Activated CD8-positive, alpha-beta T cell treated with anti-CD3 and anti-CD28 coated beads for 36 hours (primary cell): ENCODE measurements around the gene FAM187B. TPM values are rescaled to one million over a fixed set of nuclear protein-coding genes. Genes with fewer than 3 reads are reported as not detected.

ENCODE experiments used
- ATAC-seq: fragments of 200-7000 bp; cut with Tn5 transposase; one replicate; pipeline ENCODE4 v1.10.0; 2021; ENCODE audit warnings: mild to moderate bottlenecking, moderate library complexity
- CTCF ChIA-PET: fragments of 350-600 bp; sonication (Branson Sonifier 250); formaldehyde crosslinking; loops from one replicate; lab custom pipeline; 2021; ENCODE audit warnings: antibody characterized with exemption; lab: Charles Lee
- POLR2A ChIA-PET: fragments of 350-600 bp; sonication (Branson Sonifier 250); formaldehyde crosslinking; loops from one replicate; lab custom pipeline; 2021; ENCODE audit warnings: antibody characterized with exemption; lab: Charles Lee
- DNase-seq: peaks from one replicate; pipeline ENCODE4 v3.0.0-alpha.2; 2020
- H3K27ac Mint-ChIP-seq: one replicate; pipeline ENCODE4 v1.8.0; 2021; ENCODE audit warnings: mild to moderate bottlenecking, mixed read lengths
- H3K27me3 Mint-ChIP-seq: one replicate; pipeline ENCODE4 v1.8.0; 2021; ENCODE audit warnings: mixed read lengths
- H3K36me3 Mint-ChIP-seq: one replicate; pipeline ENCODE4 v1.8.0; 2021; ENCODE audit warnings: low read depth, mixed read lengths
- H3K4me1 Mint-ChIP-seq: one replicate; pipeline ENCODE4 v1.8.0; 2021; ENCODE audit warnings: low read depth, mixed read lengths
- H3K4me3 Mint-ChIP-seq: one replicate; pipeline ENCODE4 v1.8.0; 2021; ENCODE audit warnings: mild to moderate bottlenecking, moderate library complexity, mixed read lengths
- H3K9me3 Mint-ChIP-seq: one replicate; pipeline ENCODE4 v1.8.0; 2021; ENCODE audit warnings: mixed read lengths
- CTCF ChIP-seq: fragments of 200-600 bp; IDR thresholded peaks from one replicate; pipeline ENCODE4 v1.8.0; 2022; ENCODE audit warnings: antibody characterized with exemption, mild to moderate bottlenecking
- intact Hi-C: fragments of 100-400 bp; cut with micrococcal nuclease; formaldehyde crosslinking; loops from one replicate; pipeline ENCODE4 v1.10.0; 2022
- total RNA-seq, 2 experiments: library from RNA; stranded (reverse); gene quantifications; one replicate each; pipeline ENCODE4 v1.2.3, GENCODE V29; 2021

FAM187B gene
- total RNA-seq, 2 experiments from 2014 or later = not detected

- TF ChIP-seq CTCF = no peak
- Mint-ChIP-seq H3K36me3 (peaks cover 5% of the 10 kb centered on the region), H3K27ac (no peak overlapping the region), H3K27me3 (no peaks in the 10 kb centered on the region), H3K4me3 (no peak overlapping the region), H3K4me1 (peaks cover 29% of the 10 kb centered on the region), H3K9me3 (peaks cover 5% of the 10 kb centered on the region)
- ATAC-seq = peak; percentile 39
- DNase-seq = no peak
- ChIA-PET POLR2A (interaction anchor here (1.2 to 1.7 kb wide), 4 partner anchors 10 to 18 kb away, joined by 3 to 5 read pairs (median 4); no protein-coding TSS in a partner anchor), CTCF (interaction anchor here (2.2 kb wide), 1 partner anchor 12 kb away, joined by 10 read pairs; no protein-coding TSS in a partner anchor)
- intact Hi-C loops = no loop called here
Measured at GRCh38 chr19:35177377-35178274, 50.9 kb downstream of the FAM187B start.

- ChIA-PET CTCF (no interaction called here), POLR2A (interaction anchor here (1.1 to 1.7 kb wide), 3 partner anchors 9 to 22 kb away, joined by 3 to 5 read pairs (median 4); partner anchors contain the start of gene FXYD5)
- DNase-seq (no peak), ATAC-seq (no peak)
- intact Hi-C loops = no loop called here
- peaks cover 34% of the 10 kb centered on the region for H3K4me1 Mint-ChIP-seq
- TF ChIP-seq CTCF = no peak
- H3K4me3 Mint-ChIP-seq = no peak overlapping the region
- no peaks in the 10 kb centered on the region for H3K27me3 Mint-ChIP-seq
- peaks cover 16% of the 10 kb centered on the region for H3K36me3 Mint-ChIP-seq
- H3K9me3 Mint-ChIP-seq = peaks cover 5% of the 10 kb centered on the region
- no peak overlapping the region for H3K27ac Mint-ChIP-seq
Measured at GRCh38 chr19:35176181-35176570, 52.4 kb downstream of the FAM187B start.

Other genes with a start within 250 kb of the FAM187B start
- gene GRAMD1A, start 228.4 kb downstream of the FAM187B start, total RNA-seq = 100 to 1,000 TPM; 128 to 134 TPM
- under 1 TPM; 0.63 to 0.90 TPM for gene SCN1B, start 198.3 kb downstream of the FAM187B start, total RNA-seq
- gene HPN, start 187.0 kb downstream of the FAM187B start, total RNA-seq = under 1 TPM in 1 of 2 experiments, not detected in 1; 0.11 TPM
- gene FXYD3, start 112.9 kb downstream of the FAM187B start, total RNA-seq = not detected
- under 1 TPM; 0.25 to 0.27 TPM for gene LGI4, start 93.7 kb downstream of the FAM187B start, total RNA-seq
- gene FXYD1, start 89.9 kb downstream of the FAM187B start, total RNA-seq = 1 to 10 TPM in 1 of 2 experiments, not detected in 1; 1.9 TPM
- gene FXYD7, start 85.5 kb downstream of the FAM187B start, total RNA-seq = under 1 TPM in 1 of 2 experiments, not detected in 1; 0.38 TPM
- gene FXYD5, start 74.0 kb downstream of the FAM187B start, total RNA-seq = 100 to 1,000 TPM; 225 to 241 TPM
- 10 to 100 TPM; 20.0 to 20.6 TPM for gene LSR, start 20.3 kb upstream of the FAM187B start, total RNA-seq
- gene USF2, start 40.2 kb upstream of the FAM187B start, total RNA-seq = 100 to 1,000 TPM; 111 to 115 TPM
- under 1 TPM in 1 of 2 experiments, not detected in 1; 0.32 TPM for gene HAMP, start 53.8 kb upstream of the FAM187B start, total RNA-seq
- gene MAG, start 63.4 kb upstream of the FAM187B start, total RNA-seq = under 1 TPM; 0.20 to 0.31 TPM
- gene CD22, start 100.4 kb upstream of the FAM187B start, total RNA-seq = 1 to 10 TPM; 2.3 to 2.8 TPM
- gene FFAR1, start 119.2 kb upstream of the FAM187B start, total RNA-seq = not detected
- 1 to 10 TPM; 1.1 to 1.2 TPM for gene FFAR3, start 129.7 kb upstream of the FAM187B start, total RNA-seq
- gene GPR42, start 142.3 kb upstream of the FAM187B start, total RNA-seq = under 1 TPM; 0.18 to 0.56 TPM
- gene FFAR2, start 219.5 kb upstream of the FAM187B start, total RNA-seq = not detected